ENCODE results near the gene LSM8. TPM values are rescaled to one million over a fixed set of nuclear protein-coding genes. Genes with fewer than 3 reads are reported as not detected.
"Not testable (repeated sequence)": the region's sequence is repeated elsewhere in the genome, so short reads cannot be mapped to it uniquely, and the experiment has no call there.

Gene LSM8
- total RNA-seq (2014; rRNA removed; shearing (Covaris generic)) = 128 and 249 TPM in 2 replicates

DNA sequence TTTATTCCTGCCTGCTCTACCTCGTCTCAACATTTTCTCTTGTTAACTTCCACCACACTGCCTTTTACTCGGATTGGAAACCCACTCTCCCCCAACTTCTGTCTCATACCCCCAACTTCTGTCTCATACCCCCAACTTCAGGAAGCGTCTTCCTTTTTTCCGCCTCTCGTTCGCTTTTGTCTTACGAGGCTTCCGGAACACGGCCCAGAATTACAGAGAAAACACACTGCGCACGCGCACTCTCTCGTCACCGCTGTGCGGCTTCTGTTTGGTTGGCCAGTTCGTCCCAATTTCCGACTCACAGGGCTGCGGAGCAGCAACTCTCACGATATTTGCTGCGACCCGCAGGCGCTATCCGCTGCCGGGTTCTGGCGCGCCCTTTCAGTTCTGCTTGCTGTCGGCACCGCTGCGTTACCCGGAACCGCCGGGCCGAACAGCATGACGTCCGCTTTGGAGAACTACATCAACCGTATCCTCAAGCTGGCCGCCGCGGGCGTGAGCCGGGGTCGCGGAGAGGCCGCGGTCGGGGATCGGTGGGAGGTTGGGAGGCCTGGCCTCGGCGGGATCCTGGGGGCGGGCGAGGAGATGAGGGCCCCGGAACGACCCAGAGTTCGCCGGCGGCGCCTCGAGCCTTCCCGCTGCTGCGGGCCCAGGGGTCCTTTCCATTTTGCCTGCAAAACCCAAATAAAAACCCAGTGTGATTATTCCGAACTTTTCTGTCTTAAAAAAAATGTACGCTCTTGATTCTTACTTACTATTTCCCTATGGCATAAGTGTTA lies at the start of gene LSM8:
Gene LSM8, plus strand, starts transcription at position 379 of the 779 bp plus-strand sequence. Its CDS starts 60 bp downstream, at position 439.
- DNase-seq (ENCODE audit: low read depth) = peak; percentile 100

- DNase-seq (ENCODE audit: low read depth) = not testable (repeated sequence)
Observed at GRCh38 chr7:118134420-118134819, 49.5 kb upstream of the LSM8 start.

DNA sequence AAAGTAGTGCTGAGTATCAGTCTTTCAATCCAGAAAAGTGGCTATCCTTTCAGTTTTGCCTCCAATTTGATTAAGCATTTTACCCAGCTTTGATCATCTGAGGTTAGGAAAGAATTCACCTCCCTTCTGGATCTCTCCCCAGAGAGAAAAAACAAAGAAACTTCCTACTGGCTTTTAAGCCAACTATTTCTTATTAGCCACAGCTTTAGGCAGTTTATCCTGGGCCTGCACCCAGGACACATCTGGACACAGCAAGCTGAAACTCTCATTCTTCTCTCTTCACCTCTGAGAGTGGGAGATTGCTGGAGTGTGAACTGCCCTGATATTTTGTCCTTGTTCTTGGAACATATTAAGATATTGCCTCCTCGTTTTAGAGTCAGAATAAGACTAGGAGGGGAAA lies 43.5 kb upstream of the LSM8 start:
- DNase-seq (ENCODE audit: low read depth) = no peak

DNA sequence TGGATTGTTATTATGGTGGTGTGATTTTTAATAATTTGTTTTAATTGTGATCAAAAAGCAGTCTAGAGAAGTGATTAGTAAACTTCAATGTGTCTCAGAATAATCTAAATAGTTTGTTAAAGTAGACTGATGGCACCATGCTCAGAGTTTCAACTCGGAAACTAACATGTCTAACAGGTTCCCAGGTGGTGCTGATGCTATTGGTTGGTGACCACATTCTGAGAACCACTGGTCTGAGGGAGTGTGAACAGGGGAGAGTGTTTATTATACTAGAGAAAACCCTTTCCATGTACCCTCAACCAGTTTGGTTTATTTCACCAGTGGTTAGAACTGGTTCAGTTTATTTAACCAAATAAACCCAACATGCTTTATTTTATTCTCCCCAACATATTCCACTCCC lies 42.0 kb upstream of the LSM8 start:
- no peak for DNase-seq (ENCODE audit: low read depth)

DNA sequence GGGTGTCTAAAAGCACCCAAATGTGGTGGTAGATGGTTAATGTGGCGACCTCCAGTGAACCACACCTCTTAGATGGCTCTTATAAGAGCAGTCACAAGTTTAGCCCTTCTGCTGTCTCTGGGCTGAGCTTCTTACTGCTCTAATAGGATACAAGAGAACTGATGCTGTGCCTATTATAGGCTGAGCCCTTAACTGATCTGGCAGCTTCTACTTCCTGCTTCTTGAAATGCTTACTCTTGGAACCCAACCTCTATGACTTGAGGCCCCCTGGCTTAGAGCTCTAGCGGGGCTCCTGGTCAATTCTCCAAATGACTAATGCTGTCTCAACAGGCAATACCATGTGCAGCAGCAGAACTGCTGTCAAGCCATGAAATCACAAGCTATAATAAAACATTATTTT lies 35.0 kb upstream of the LSM8 start:
- peak; percentile 28 for DNase-seq (ENCODE audit: low read depth)

DNA sequence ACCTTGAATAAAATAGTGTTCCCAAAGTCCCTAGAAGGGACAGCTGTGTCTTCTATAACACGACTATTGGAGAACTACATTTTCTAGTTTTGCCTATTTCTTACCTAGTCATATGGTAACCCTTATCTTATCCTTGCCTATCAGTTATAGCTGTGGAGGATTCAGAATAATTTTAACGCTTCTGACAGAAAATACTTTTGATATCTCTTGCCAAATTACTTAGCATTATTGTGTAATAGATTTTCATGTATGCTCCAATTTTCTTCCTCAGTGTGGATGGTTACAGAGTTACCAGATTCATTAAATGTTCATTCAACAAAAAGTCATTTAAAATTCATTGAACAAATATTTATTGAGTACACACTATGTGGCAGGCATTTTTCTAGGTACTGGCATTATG lies 34.6 kb upstream of the LSM8 start:
- no peak for DNase-seq (ENCODE audit: low read depth)

- DNase-seq (ENCODE audit: low read depth) = no peak
Observed at GRCh38 chr7:118151671-118152070, 32.3 kb upstream of the LSM8 start.

GRCh38 chr7:118152149-118152548 lies 31.8 kb upstream of the LSM8 start:
- DNase-seq (ENCODE audit: low read depth) = no peak

DNA sequence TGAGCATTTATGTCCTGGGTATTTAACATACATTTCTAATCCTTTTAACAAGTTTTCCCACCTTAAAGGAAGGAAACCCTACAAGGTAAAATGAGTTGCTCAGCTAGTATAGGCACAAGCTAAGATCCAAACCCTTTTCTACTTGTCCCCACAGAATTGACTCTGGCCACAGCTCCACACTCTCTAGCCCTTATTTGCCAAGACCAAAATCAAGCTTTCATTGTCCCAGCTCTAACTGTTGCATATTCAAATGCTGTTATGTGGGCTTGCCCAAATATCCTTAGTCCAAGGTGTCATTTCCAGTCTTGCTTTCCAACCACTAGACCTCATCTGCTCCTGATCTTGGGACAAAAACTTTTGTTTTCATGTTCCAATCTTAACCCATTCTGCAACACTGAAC lies 31.3 kb upstream of the LSM8 start:
- no peak for DNase-seq (ENCODE audit: low read depth)

- DNase-seq (ENCODE audit: low read depth) = peak; percentile 62
Observed at GRCh38 chr7:118153551-118154177, 30.3 kb upstream of the LSM8 start.

DNA sequence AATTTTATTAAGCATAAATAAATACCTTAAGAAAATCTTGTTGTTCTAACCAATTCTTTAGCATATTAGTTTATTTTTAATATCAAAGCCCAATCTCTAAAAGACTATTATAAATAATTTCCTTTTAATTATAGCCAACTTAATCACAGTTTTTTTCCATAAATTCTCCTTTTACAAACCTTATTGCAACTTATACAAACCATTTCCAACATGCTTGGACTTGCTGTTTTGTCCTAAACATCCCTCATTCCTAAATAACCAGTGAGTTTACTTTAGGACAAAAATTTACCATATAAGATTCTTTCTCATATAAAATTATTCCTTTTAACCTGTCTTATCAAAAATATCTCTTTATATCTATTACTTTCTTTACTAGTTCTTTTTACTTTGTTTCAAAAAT lies 25.2 kb upstream of the LSM8 start:
- DNase-seq (ENCODE audit: low read depth) = no peak

GRCh38 chr7:118169146-118169545 lies 14.8 kb upstream of the LSM8 start:
- DNase-seq (ENCODE audit: low read depth) = no peak

DNA sequence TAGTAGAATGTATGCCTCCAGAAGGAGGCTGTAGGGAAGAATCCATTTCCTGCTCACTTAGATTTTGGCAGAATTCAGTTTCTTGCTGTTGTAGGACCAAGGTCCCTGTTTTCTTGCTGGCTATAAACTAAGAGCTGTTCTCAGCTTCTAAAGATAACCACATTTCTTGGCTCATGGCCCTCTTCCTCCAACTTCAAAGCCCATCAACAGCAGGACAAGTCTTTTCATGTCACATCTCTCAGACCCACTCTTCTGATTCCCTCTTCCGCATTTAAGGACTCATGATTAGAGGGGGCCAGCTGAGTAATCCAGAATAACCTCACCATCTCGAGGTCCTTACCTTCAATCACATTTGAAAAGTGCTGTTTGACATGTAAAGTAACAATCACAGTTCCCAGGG lies 8.2 kb upstream of the LSM8 start:
- no peak for DNase-seq (ENCODE audit: low read depth)

- no peak for DNase-seq (ENCODE audit: low read depth)
Observed at GRCh38 chr7:118179191-118179590, 4.8 kb upstream of the LSM8 start.

- peak; percentile 25 for DNase-seq (ENCODE audit: low read depth)
Observed at GRCh38 chr7:118182593-118183427, 1.2 kb upstream of the LSM8 start.

DNA sequence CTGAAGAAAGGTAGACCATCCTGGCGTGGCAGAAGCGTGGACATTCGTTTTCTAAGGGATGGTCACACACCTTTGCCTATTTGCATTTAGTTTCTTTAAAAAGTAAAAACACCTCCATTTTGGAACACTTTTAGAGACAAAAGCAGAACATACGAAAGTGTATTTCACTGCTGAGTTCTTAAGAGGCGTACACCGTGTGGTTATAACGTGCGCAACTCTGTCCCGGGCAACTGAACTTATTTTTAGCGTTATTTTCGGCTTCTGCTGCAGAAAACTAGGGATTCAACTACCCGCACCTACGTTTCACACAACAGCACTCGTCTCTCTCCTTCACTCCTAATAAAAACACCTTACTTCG lies 557 bp upstream of the LSM8 start:
- no peak for DNase-seq (ENCODE audit: low read depth)

GRCh38 chr7:118184565-118184940 lies 589 bp downstream of the LSM8 start:
- DNase-seq (ENCODE audit: low read depth) = peak; percentile 10

DNA sequence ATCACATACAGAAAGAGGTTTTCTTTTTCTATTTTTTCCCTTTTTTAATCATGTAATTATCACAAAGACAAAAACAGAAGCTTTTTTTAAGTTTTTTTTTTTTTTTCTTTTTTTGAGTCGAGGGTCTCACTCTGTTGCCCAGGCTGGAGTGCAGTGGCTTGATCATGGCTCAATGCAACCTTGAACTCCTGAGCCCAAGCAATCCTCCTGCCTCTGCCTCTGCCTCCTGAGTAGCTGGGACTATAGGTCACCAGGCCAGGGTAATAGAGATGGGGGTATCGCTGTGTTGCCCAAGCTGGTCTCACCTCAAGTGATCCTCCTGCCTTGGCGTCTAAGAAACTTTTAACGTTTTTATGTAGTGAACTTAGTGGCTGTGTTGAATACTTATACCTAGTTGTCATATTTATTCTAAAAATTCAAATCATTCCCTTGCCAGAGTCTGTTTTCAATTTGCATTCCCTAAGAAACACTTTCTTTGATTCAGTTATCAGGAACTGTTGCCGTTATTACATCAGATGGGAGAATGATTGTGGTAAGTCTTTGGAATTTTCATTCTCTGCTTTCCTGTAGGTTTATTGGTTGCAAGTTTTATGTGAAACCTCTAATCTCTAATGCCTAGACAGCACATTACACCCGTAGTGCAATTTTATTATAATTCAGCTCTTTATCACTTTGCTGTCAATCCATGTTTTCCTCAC lies 1.3 kb downstream of the LSM8 start:
- peak; percentile 12 for DNase-seq (ENCODE audit: low read depth)

DNA sequence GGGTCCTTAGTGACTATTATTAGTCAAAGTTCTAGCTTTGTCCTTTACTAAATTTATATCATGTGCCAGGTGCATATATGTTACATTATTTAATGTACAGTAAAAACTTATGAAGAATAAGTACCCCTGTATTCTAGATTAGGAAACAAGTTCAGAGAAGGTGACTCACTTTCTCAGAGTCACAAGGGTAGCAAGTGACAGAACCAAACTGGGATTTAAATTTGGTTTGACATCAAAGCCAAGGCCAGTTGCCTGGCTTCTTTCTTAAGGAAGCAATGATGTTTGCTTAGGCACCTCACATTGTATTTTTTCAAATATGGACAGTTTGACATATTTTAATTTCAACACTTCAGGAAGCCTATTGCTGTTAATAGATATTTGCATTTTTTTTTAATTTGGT lies 2.5 kb downstream of the LSM8 start:
- no peak for DNase-seq (ENCODE audit: low read depth)

DNA sequence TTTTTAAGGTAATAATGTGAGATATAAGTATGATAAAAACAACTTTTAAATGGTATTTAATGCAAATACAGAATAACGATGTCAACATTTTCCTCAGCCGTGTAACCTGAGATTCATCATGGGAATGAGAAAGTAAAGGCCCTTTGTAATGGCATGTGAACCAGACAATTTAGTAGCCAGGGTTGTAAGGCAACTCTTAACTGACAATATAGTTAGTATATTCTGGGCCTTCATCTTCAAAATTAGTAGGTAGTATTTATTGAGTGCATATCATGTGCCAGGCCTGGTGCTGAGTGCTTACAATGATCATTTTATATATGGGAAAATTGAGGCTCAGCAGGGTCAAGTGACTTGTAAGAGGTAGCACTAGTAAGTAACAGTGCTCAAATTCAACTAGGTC lies 10.6 kb downstream of the LSM8 start:
- DNase-seq (ENCODE audit: low read depth) = no peak

DNA sequence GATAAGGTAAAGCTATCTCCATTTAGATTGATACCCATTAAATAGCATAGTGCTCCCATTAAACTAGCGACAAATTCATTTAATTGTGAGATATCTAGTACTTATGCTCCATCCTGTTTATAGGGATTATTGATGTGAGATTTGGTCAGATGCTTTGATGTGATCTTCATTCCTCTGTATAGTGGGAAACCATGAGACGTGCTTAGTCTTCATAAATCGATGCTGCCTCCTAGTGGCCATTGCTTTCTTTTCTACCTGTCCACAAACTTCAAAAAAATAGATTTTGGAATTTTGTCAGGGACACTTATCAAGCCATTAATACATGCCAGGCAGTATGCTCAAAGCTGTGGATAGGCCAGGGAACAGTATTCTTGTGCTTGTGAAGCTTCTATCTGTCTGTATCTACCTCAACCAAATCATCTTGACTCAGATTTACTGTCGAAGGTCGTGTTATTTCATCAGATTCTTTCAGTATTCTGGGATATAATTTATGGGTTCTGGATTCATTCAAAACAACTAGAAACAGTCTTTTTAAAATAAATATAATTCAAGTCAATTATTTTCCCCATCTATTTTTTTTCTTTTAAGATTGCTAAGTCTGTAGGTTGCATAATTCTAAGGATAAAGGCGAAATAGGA lies 12.0 kb downstream of the LSM8 start:
- DNase-seq (ENCODE audit: low read depth) = peak; percentile 70

DNA sequence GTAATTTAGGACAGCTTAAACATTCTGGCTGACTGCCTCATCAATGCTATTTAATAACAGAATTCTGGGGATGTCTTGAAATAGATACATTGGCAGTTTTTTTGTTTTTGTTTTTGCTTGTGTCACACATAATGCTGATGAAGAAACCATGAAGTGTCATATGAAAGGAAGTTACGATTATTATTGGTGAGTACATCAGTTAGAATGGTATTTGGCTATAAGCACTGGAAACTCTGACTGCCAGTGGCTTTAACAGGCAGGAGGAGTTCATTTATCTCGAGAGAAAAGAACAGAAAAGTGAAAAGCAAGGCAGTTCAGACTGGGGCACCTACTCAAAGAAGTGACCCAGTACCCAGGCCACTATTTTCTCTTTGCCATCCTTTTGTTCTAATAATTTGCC lies 18.1 kb downstream of the LSM8 start:
- no peak for DNase-seq (ENCODE audit: low read depth)
